Measurements from ENCODE around the gene MAML2. TPM values are rescaled to one million over a fixed set of nuclear protein-coding genes. Genes with fewer than 3 reads are reported as not detected.

MAML2 gene
- total RNA-seq, result 10 to 100 TPM; 19.0 to 36.4 (median 31.4) TPM

- peak within 1 kb of the TSS; percentile 52 to 94 (median 58) for H3K4me3 ChIP-seq (replicated peaks in 1 of 3)
- no peaks in the 10 kb centered on the region for H3K9me3 ChIP-seq
- no peaks in the 10 kb centered on the region for H3K36me3 ChIP-seq
- no peaks in the 10 kb centered on the region for H3K27me3 ChIP-seq
- intact Hi-C loops (cut with DNase I), result loop anchor here (5.0 to 10.0 kb wide), 2 partner anchors 286 to 348 kb away; no protein-coding TSS in a partner anchor
- peak within 1 kb of the TSS; percentile 83 to 90 (median 86) for H3K27ac ChIP-seq
- peak; percentile 92 to 95 for DNase-seq
- peak; percentile 77 to 99 (median 94) for TF ChIP-seq CTCF (IDR thresholded peaks at IDR 0.05)
- peak in 1 of 2 donors; percentile 56 for TF ChIP-seq POLR2A (IDR thresholded peaks at IDR 0.05)
- peaks cover 31 to 37% of the 10 kb centered on the region in 2 donors for H3K4me1 ChIP-seq
- 9 to 11% methylated on average over 31 of the region's 31 CpGs for WGBS, 2 donors
These were observed at the start of gene MAML2 for GRCh38 chr11:96342961-96343711. TSS of gene MAML2 (minus strand) at chr11:96343195. CDS start at chr11:96341895, 1,300 bp downstream.

- H3K27ac ChIP-seq, result no peak overlapping the region
- H3K27me3 ChIP-seq, result no peaks in the 10 kb centered on the region
- no peaks in the 10 kb centered on the region for H3K36me3 ChIP-seq
- intact Hi-C loops (cut with DNase I), result loop anchor here (5.0 kb wide), 1 partner anchor 555 kb away; no protein-coding TSS in a partner anchor
- no peak overlapping the region for H3K4me3 ChIP-seq (replicated peaks in 1 of 3)
- DNase-seq, result no peak
- no peaks in the 10 kb centered on the region for H3K9me3 ChIP-seq
- H3K4me1 ChIP-seq, result peaks cover 8 to 15% of the 10 kb centered on the region in 2 donors
- TF ChIP-seq CTCF (IDR thresholded peaks at IDR 0.05), result no peak
- TF ChIP-seq POLR2A (IDR thresholded peaks at IDR 0.05), result no peak
- 97% methylated on average over 3 of the region's 3 CpGs for WGBS, 2 donors
These were observed 48.8 kb upstream of the MAML2 start for GRCh38 chr11:96391698-96392307.

GRCh38 chr11:96390488-96390792 lies 47.4 kb upstream of the MAML2 start:
- H3K27ac ChIP-seq, result peak overlapping the region; percentile 55 to 79 (median 79)
- peak overlapping the region; percentile 65 to 88 (median 75) for H3K4me3 ChIP-seq (replicated peaks in 1 of 3)
- peaks cover 8 to 15% of the 10 kb centered on the region in 2 donors for H3K4me1 ChIP-seq
- no peak for TF ChIP-seq POLR2A (IDR thresholded peaks at IDR 0.05)
- TF ChIP-seq CTCF (IDR thresholded peaks at IDR 0.05), result no peak
- intact Hi-C loops (cut with DNase I), result loop anchor here (5.0 kb wide), 1 partner anchor 553 kb away; no protein-coding TSS in a partner anchor
- H3K36me3 ChIP-seq, result no peaks in the 10 kb centered on the region
- H3K27me3 ChIP-seq, result no peaks in the 10 kb centered on the region
- WGBS, 2 donors, result 48 to 49% methylated on average over 6 of the region's 6 CpGs
- H3K9me3 ChIP-seq, result no peaks in the 10 kb centered on the region
- no peak for DNase-seq

GRCh38 chr11:96389720-96390487 lies 46.9 kb upstream of the MAML2 start, which contains the start of the genes CCDC82 and JRKL:
TSS of gene CCDC82 (minus strand) at chr11:96389912. CDS start at chr11:96384747, 5,165 bp downstream.
TSS of gene JRKL (plus strand) at chr11:96390013. CDS start at chr11:96390650, 637 bp downstream.
- peak within 1 kb of the TSS; percentile 58 to 79 (median 79) for H3K27ac ChIP-seq
- peaks cover 8 to 15% of the 10 kb centered on the region in 2 donors for H3K4me1 ChIP-seq
- WGBS, 2 donors, result 1 to 3% methylated on average over 16 to 33 of the region's 53 CpGs
- TF ChIP-seq CTCF (IDR thresholded peaks at IDR 0.05) (no peak), POLR2A (IDR thresholded peaks at IDR 0.05) (peak in 1 of 2 donors; percentile 92)
- no peaks in the 10 kb centered on the region for H3K9me3 ChIP-seq
- intact Hi-C loops (cut with DNase I), result loop anchor here (5.0 kb wide), 1 partner anchor 553 kb away; no protein-coding TSS in a partner anchor
- DNase-seq, result peak; percentile 97
- H3K36me3 ChIP-seq, result no peaks in the 10 kb centered on the region
- no peaks in the 10 kb centered on the region for H3K27me3 ChIP-seq
- peak within 1 kb of the TSS; percentile 65 to 88 (median 75) for H3K4me3 ChIP-seq (replicated peaks in 1 of 3)
